ENCODE results near the gene GREM1. TPM values are rescaled to one million over a fixed set of nuclear protein-coding genes. Genes with fewer than 3 reads are reported as not detected.

The GREM1 gene
- total and polyA plus RNA-seq, 5 experiments from 2014 or later, result not detected

GRCh38 chr15:32683906-32684584 is 33.8 kb upstream of the GREM1 start:
- DNase-seq, result no peak
- POLR2A ChIA-PET, result no interaction called here
- Mint-ChIP-seq H3K4me3 (no peak overlapping the region), H3K4me1 (peaks cover 0 to 9% (median 0%) of the 10 kb centered on the region in 4 donors), H3K27ac (no peak overlapping the region), H3K9me3 (no peaks in the 10 kb centered on the region), H3K36me3 (no peaks in the 10 kb centered on the region), H3K27me3 (peaks cover 0 to 16% (median 0%) of the 10 kb centered on the region in 5 donors)
- no peak for ATAC-seq

DNA sequence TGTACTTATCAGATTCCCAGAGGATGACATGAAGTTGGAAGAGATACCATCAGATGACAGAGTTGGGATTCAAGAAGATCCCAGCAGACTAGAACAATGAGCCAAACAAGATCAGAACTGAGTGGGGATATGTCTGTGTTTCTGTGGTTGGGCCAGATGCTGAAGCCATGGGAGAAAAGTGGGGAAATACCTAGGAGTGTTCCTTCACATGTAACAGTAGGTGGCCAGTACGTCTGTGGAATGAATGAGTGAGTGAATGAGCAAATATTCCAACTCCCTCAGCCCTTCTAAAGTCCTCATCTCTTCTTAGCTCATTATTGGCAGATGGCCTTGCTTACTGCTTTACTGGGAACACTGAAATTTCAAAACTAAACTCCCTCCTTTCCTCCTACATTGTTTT is 32.2 kb upstream of the GREM1 start:
- Mint-ChIP-seq H3K4me3 (no peak overlapping the region), H3K27ac (no peak overlapping the region), H3K9me3 (no peaks in the 10 kb centered on the region), H3K27me3 (peaks cover 0 to 24% (median 2%) of the 10 kb centered on the region in 5 donors), H3K36me3 (no peaks in the 10 kb centered on the region), H3K4me1 (peaks cover 0 to 9% (median 0%) of the 10 kb centered on the region in 4 donors)
- POLR2A ChIA-PET, result no interaction called here
- DNase-seq (no peak), ATAC-seq (no peak)

- H3K9me3 Mint-ChIP-seq, result no peaks in the 10 kb centered on the region
- H3K4me3 Mint-ChIP-seq, result no peak overlapping the region
- no peak overlapping the region for H3K27ac Mint-ChIP-seq
- POLR2A ChIA-PET, result no interaction called here
- no peak for DNase-seq
- H3K27me3 Mint-ChIP-seq, result peaks cover 0 to 28% (median 4%) of the 10 kb centered on the region in 5 donors
- no peak for ATAC-seq
- peaks cover 0 to 9% (median 0%) of the 10 kb centered on the region in 4 donors for H3K4me1 Mint-ChIP-seq
- no peaks in the 10 kb centered on the region for H3K36me3 Mint-ChIP-seq
Observed at GRCh38 chr15:32687556-32687955, 30.2 kb upstream of the GREM1 start.

DNA sequence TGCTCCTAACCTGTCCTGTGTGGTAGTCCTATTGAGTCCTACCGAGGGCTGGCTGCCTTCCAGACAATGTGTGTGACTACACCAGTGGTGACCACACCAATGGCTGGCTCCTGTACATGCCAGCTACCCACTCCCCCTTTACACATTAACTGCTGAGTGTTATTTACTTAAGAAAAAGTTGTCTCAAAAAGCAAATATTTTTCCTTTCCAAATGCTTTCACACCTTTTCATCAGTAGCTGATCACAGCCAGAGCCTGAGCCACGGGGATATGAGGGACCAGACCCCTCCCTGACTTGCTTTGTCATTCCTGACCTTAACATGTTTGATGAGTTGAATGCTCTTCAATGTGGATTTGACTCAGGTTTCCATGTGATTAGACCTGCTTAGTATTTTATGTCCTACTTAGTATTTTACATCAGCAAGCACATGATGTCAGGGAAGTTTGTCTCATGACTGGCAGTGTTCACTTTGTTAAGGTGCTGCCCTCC is 29.6 kb upstream of the GREM1 start:
- Mint-ChIP-seq H3K27ac (no peak overlapping the region), H3K4me3 (no peak overlapping the region)

DNA sequence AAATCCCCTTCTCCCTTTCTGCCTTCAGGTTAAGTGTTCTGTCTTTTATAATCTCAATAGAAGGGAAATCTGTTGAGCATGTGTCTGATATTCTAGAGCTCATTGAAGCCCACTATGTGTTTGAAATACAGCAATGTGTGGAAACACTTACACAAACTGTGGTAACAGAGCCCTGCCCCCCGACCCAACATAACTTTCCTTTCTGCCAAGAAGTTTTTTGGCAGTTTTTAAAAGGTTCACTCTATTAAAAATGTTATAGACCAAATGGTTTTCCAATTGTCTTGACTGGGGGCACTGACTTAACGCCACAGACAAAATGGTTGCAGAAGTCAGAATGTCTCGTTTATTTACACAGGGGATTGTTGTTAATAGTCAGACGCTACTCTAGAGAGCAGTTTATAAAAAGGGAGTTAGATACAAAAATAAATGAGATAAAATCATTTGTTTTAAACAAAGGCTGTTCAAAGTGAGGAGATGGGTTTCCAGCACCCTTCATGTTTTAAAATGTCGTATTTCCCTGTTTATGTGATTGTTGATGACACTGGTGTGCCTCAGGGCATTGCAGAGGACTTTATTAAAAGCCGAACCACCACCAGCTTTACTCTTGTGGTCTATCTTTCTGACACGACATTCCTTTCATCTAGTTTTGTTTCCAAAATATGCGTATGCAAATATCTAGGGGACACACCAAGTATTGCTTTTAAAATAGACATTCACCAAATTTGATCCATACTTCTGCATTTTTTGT is 26.7 kb upstream of the GREM1 start:
- Mint-ChIP-seq H3K27me3 (peaks cover 0 to 23% (median 4%) of the 10 kb centered on the region in 5 donors), H3K4me1 (no peaks in the 10 kb centered on the region), H3K4me3 (no peak overlapping the region), H3K9me3 (no peaks in the 10 kb centered on the region), H3K36me3 (no peaks in the 10 kb centered on the region), H3K27ac (no peak overlapping the region)
- POLR2A ChIA-PET, result interaction anchor here (0.7 kb wide), 1 partner anchor 497 kb away, joined by 4 read pairs; no protein-coding TSS in a partner anchor
- no peak for DNase-seq
- no peak for ATAC-seq

More for the DNA sequence above, 29.6 kb upstream of the GREM1 start:
- no peaks in the 10 kb centered on the region for H3K9me3 Mint-ChIP-seq
- H3K36me3 Mint-ChIP-seq, result no peaks in the 10 kb centered on the region
- H3K4me1 Mint-ChIP-seq, result peaks cover 0 to 9% (median 0%) of the 10 kb centered on the region in 4 donors
- POLR2A ChIA-PET, result no interaction called here
- H3K27me3 Mint-ChIP-seq, result peaks cover 0 to 28% (median 4%) of the 10 kb centered on the region in 5 donors
- no peak for DNase-seq
- no peak for ATAC-seq

DNA sequence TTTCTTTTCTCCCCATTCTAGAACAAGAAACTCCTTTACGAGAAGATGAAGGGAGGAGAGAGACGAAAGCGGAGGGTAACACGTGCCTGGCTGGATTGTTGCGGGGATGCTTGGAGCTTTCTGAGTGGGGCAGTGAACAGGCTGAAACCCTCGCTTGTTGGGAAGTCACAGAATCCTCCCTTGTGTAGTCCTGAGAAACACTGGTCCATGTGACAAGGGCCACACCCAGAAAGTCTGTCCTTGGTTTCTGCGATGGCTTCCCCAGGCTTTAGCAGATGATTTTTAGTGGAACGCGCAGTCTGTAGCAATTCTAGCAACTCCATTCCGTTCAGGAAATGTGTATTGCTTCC is 26.1 kb upstream of the GREM1 start:
- DNase-seq (no peak), ATAC-seq (no peak)
- no peak overlapping the region for H3K27ac Mint-ChIP-seq
- no peaks in the 10 kb centered on the region for H3K36me3 Mint-ChIP-seq
- POLR2A ChIA-PET, result no interaction called here
- H3K4me3 Mint-ChIP-seq, result no peak overlapping the region
- no peaks in the 10 kb centered on the region for H3K4me1 Mint-ChIP-seq
- H3K9me3 Mint-ChIP-seq, result no peaks in the 10 kb centered on the region
- peaks cover 0 to 17% (median 4%) of the 10 kb centered on the region in 5 donors for H3K27me3 Mint-ChIP-seq

DNA sequence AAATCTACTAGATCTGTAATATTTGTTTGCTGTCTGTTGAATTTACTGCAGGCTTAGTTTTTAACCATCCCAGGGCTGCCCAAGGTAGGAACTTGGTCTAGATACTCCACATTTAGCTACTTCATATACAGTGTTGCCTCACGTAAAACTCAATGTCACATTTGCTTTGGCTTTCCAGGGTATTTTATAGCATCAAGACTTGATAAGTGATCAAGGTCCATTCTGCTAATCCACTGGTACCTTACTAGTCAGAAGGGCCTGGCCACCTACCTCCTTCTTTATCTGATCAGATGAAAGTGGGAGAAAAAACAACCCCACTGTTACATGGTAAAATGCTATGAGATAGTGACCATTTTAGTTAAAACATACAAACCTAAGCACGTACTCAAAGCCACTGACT is 25.5 kb upstream of the GREM1 start:
- no peak overlapping the region for H3K4me3 Mint-ChIP-seq
- ATAC-seq, result no peak
- POLR2A ChIA-PET, result no interaction called here
- H3K27ac Mint-ChIP-seq, result no peak overlapping the region
- peaks cover 0 to 15% (median 4%) of the 10 kb centered on the region in 5 donors for H3K27me3 Mint-ChIP-seq
- H3K36me3 Mint-ChIP-seq, result no peaks in the 10 kb centered on the region
- DNase-seq, result no peak
- no peaks in the 10 kb centered on the region for H3K4me1 Mint-ChIP-seq
- no peaks in the 10 kb centered on the region for H3K9me3 Mint-ChIP-seq

- Mint-ChIP-seq H3K4me3 (no peak overlapping the region), H3K9me3 (no peaks in the 10 kb centered on the region), H3K27me3 (peaks cover 4 to 18% (median 11%) of the 10 kb centered on the region in 5 donors), H3K4me1 (no peaks in the 10 kb centered on the region), H3K36me3 (no peaks in the 10 kb centered on the region), H3K27ac (no peak overlapping the region)
- no peak for DNase-seq
- POLR2A ChIA-PET, result no interaction called here
- no peak for ATAC-seq
Observed at GRCh38 chr15:32694222-32694983, 23.4 kb upstream of the GREM1 start.

DNA sequence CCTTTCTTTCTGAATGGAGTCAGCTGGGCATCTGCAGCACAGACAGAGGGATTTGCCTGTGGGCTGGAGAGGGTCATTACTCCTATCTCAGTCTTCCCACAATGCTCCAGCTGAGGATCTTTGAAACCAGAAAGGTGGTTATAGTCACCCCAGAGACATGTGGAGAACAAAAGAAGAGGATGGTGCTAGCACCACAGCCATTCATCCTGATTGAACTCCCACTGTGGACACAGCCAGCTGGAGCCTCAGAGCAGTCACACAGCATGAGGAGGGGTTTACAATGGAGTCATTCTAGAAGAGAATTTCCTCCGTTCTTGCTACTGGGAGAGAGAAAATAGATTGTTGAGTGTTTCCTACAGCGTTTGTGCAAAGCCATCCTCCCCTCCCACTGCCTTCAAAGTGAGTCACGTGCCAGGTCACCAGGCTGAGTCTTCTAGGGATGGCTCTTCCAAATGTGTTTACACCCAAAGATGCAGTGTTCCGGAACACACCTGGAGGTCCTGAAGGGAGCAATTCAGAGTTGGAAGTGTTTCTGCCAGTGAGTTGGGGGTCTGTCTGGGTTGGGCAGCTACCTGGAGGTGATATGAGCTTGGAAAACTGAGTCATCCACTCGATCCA is 18.9 kb upstream of the GREM1 start:
- Mint-ChIP-seq H3K27ac (no peak overlapping the region), H3K4me1 (no peaks in the 10 kb centered on the region), H3K4me3 (no peak overlapping the region), H3K36me3 (no peaks in the 10 kb centered on the region), H3K9me3 (no peaks in the 10 kb centered on the region), H3K27me3 (peaks cover 4 to 37% (median 11%) of the 10 kb centered on the region in 5 donors)
- DNase-seq (no peak), ATAC-seq (no peak)
- POLR2A ChIA-PET, result no interaction called here

- no peak overlapping the region for H3K27ac Mint-ChIP-seq
- POLR2A ChIA-PET, result no interaction called here
- DNase-seq (no peak), ATAC-seq (no peak)
- H3K9me3 Mint-ChIP-seq, result no peaks in the 10 kb centered on the region
- no peak overlapping the region for H3K4me3 Mint-ChIP-seq
- H3K4me1 Mint-ChIP-seq, result no peaks in the 10 kb centered on the region
- no peaks in the 10 kb centered on the region for H3K36me3 Mint-ChIP-seq
- peaks cover 6 to 44% (median 14%) of the 10 kb centered on the region in 5 donors for H3K27me3 Mint-ChIP-seq
Observed at GRCh38 chr15:32700501-32701150, 17.2 kb upstream of the GREM1 start.

DNA sequence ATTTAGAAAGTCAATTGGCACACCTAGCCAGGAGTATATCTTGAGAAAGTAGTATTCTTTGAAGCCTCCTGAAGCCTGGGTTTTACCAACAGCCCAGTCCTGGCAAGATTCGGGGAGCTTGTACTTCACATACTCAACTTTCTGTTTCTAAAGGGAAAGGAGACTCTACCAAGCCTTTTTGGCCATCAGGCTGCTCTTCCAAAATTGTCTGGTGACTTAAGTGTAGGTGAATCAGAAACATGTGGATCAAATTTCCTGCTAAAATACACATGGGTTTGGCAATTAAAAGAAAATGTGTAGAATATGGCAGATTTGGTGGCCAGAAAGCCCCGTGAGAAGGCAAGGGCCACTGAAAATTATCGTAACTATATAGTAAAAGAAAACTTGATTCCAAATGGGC is 15.9 kb upstream of the GREM1 start:
- Mint-ChIP-seq H3K4me3 (no peak overlapping the region), H3K27me3 (peaks cover 10 to 52% (median 18%) of the 10 kb centered on the region in 5 donors), H3K4me1 (no peaks in the 10 kb centered on the region), H3K9me3 (no peaks in the 10 kb centered on the region), H3K36me3 (no peaks in the 10 kb centered on the region), H3K27ac (no peak overlapping the region)
- DNase-seq (no peak), ATAC-seq (no peak)
- POLR2A ChIA-PET, result interaction anchor here (0.5 kb wide), 1 partner anchor 10 kb away, joined by 3 read pairs; no protein-coding TSS in a partner anchor

DNA sequence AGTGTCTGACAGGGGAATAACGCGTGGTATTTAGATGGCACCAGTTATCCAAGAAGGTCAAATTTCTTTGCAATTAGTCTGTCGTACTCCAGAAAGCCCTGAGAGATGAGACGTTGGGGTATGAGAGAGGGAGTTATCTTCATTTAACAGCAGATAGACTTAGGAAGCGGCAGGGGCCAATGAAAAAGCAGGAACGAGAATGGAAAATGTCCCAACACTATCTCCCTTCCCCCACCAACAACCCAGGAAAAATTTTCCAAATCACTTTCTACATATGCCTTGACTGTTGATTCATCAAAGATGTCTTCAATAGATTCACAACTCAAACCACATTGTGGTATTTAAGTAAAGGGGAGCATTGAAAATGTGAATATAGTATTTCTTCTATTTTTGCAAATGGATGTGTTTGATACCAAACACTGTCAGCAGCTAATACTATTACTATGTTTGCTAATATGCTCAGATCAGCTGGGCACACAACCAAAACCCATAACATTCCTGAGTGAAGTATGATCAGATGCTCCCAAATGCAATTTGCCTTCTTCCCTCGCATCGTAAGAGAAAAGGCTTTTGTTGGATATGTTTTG is 13.3 kb upstream of the GREM1 start:
- Mint-ChIP-seq H3K9me3 (peaks cover 0 to 2% (median 0%) of the 10 kb centered on the region in 9 donors), H3K27ac (no peak overlapping the region), H3K4me1 (no peaks in the 10 kb centered on the region), H3K27me3 (peaks cover 17 to 59% (median 20%) of the 10 kb centered on the region in 5 donors), H3K4me3 (no peak overlapping the region), H3K36me3 (no peaks in the 10 kb centered on the region)
- ATAC-seq (no peak), DNase-seq (no peak)
- POLR2A ChIA-PET, result no interaction called here
